PC-9 (cell line): ENCODE measurements around the gene CYBRD1.

ENCODE experiments used
- CTCF ChIP-seq: fragments of 200-600 bp; sonication (generic); conservative IDR thresholded peaks from 2 replicates; pipeline ENCODE4 v1.6.1; 2017; ENCODE audit warnings: mixed run types, antibody characterized with exemption, mild to moderate bottlenecking, moderate library complexity
- EZH2 ChIP-seq: fragments of 200-600 bp; sonication (generic); IDR thresholded peaks from 2 replicates; pipeline ENCODE4 v1.8.0; 2017; ENCODE audit warnings: antibody characterized with exemption, low read depth

- no peak for TF ChIP-seq CTCF
- no peak for TF ChIP-seq EZH2
These were observed 32.8 kb downstream of the CYBRD1 start for GRCh38 chr2:171554991-171555615.
